Erythroblast (primary cell): Measurements from ENCODE around the gene NEGR1.

ENCODE experiments used
- GATA1 ChIP-seq: IDR thresholded peaks from 2 replicates; pipeline ENCODE4 v1.6.1; 2011; ENCODE audit warnings: low read depth, mild to moderate bottlenecking, control low read depth, low read length, moderate library complexity
- POLR2A ChIP-seq: IDR thresholded peaks from 2 replicates; pipeline ENCODE4 v1.6.1; 2011; ENCODE audit warnings: mild to moderate bottlenecking, low read length

DNA sequence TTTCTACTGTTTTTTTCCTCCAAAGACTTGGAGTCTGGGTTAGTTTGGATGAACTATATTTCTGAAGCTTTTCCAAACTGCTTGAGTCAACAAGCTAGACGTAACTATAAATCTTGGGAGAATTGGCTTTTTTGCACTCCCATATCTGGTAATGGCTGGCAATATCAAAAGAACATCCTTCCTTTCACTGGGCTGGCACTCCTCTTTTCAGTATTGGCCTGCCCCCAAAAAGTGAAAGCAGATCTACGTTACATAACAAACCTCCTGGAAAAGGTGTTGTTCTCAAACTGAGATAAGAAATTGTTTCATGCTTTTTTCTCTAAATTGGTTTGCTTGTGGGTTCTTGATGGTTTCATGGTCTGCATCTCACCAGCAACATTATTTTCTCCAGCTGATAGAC, 499.3 kb downstream of the NEGR1 start:
- TF ChIP-seq POLR2A: no peak
- no peak for TF ChIP-seq GATA1
